ENCODE data around the gene PCSK9. TPM values are rescaled to one million over a fixed set of nuclear protein-coding genes. Genes with fewer than 3 reads are reported as not detected.

PCSK9 gene
- total and polyA plus RNA-seq, 5 experiments from 2014 or later = not detected

GRCh38 chr1:55040083-55040932 is 960 bp downstream of the PCSK9 start:
- ATAC-seq = no peak
- Mint-ChIP-seq H3K36me3 (peaks cover 0 to 1% (median 0%) of the 10 kb centered on the region in 3 donors), H3K4me3 (no peak overlapping the region), H3K9me3 (no peaks in the 10 kb centered on the region), H3K27ac (no peak overlapping the region), H3K4me1 (peaks cover 0 to 6% (median 0%) of the 10 kb centered on the region in 4 donors), H3K27me3 (peaks cover 23 to 73% (median 51%) of the 10 kb centered on the region in 5 donors)
- POLR2A ChIA-PET = no interaction called here
- no peak for DNase-seq

- no peak overlapping the region for H3K4me3 Mint-ChIP-seq
- H3K4me1 Mint-ChIP-seq = peaks cover 0 to 6% (median 0%) of the 10 kb centered on the region in 4 donors
- POLR2A ChIA-PET = no interaction called here
- peaks cover 20 to 66% (median 44%) of the 10 kb centered on the region in 5 donors for H3K27me3 Mint-ChIP-seq
- no peak for ATAC-seq
- H3K9me3 Mint-ChIP-seq = no peaks in the 10 kb centered on the region
- H3K36me3 Mint-ChIP-seq = peaks cover 0 to 1% (median 0%) of the 10 kb centered on the region in 3 donors
- H3K27ac Mint-ChIP-seq = no peak overlapping the region
- no peak for DNase-seq
Measured at GRCh38 chr1:55040933-55041494, 1.7 kb downstream of the PCSK9 start.

GRCh38 chr1:55041613-55042012 is 2.3 kb downstream of the PCSK9 start:
- POLR2A ChIA-PET = no interaction called here
- no peak for ATAC-seq
- H3K27me3 Mint-ChIP-seq = peaks cover 15 to 62% (median 39%) of the 10 kb centered on the region in 5 donors
- DNase-seq = no peak
- H3K9me3 Mint-ChIP-seq = no peaks in the 10 kb centered on the region
- H3K4me3 Mint-ChIP-seq = no peak overlapping the region
- no peak overlapping the region for H3K27ac Mint-ChIP-seq
- H3K36me3 Mint-ChIP-seq = peaks cover 0 to 1% (median 0%) of the 10 kb centered on the region in 3 donors
- H3K4me1 Mint-ChIP-seq = peaks cover 0 to 6% (median 0%) of the 10 kb centered on the region in 4 donors

GRCh38 chr1:55043011-55043410 is 3.7 kb downstream of the PCSK9 start:
- Mint-ChIP-seq H3K4me3 (no peak overlapping the region), H3K27ac (no peak overlapping the region), H3K4me1 (peaks cover 0 to 6% (median 0%) of the 10 kb centered on the region in 4 donors), H3K36me3 (peaks cover 0 to 1% (median 0%) of the 10 kb centered on the region in 3 donors), H3K27me3 (peaks cover 12 to 55% (median 31%) of the 10 kb centered on the region in 5 donors), H3K9me3 (no peaks in the 10 kb centered on the region)
- no peak for DNase-seq
- no peak for ATAC-seq
- POLR2A ChIA-PET = no interaction called here

GRCh38 chr1:55043726-55044125 is 4.4 kb downstream of the PCSK9 start:
- ATAC-seq = no peak
- no peak for DNase-seq
- H3K27me3 Mint-ChIP-seq = peaks cover 8 to 47% (median 26%) of the 10 kb centered on the region in 5 donors
- H3K4me3 Mint-ChIP-seq = no peak overlapping the region
- H3K27ac Mint-ChIP-seq = no peak overlapping the region
- POLR2A ChIA-PET = no interaction called here
- peaks cover 0 to 1% (median 0%) of the 10 kb centered on the region in 3 donors for H3K36me3 Mint-ChIP-seq
- peaks cover 0 to 6% (median 0%) of the 10 kb centered on the region in 4 donors for H3K4me1 Mint-ChIP-seq
- no peaks in the 10 kb centered on the region for H3K9me3 Mint-ChIP-seq

- Mint-ChIP-seq H3K36me3 (peaks cover 0 to 1% (median 0%) of the 10 kb centered on the region in 3 donors), H3K4me3 (no peak overlapping the region), H3K4me1 (peaks cover 0 to 4% (median 0%) of the 10 kb centered on the region in 4 donors), H3K27me3 (peaks cover 6 to 37% (median 16%) of the 10 kb centered on the region in 5 donors), H3K27ac (peak overlapping the region in 1 of 10 donors; percentile 15), H3K9me3 (no peaks in the 10 kb centered on the region)
- POLR2A ChIA-PET = no interaction called here
- DNase-seq (no peak), ATAC-seq (no peak)
Measured at GRCh38 chr1:55044617-55045397, 5.5 kb downstream of the PCSK9 start.

GRCh38 chr1:55045430-55045829 is 6.1 kb downstream of the PCSK9 start:
- Mint-ChIP-seq H3K27me3 (peaks cover 2 to 30% (median 10%) of the 10 kb centered on the region in 5 donors), H3K36me3 (peaks cover 0 to 1% (median 0%) of the 10 kb centered on the region in 3 donors), H3K4me3 (no peak overlapping the region), H3K27ac (peak overlapping the region in 1 of 10 donors; percentile 15), H3K4me1 (peaks cover 0 to under 1% (median 0%) of the 10 kb centered on the region in 4 donors), H3K9me3 (no peaks in the 10 kb centered on the region)
- no peak for ATAC-seq
- POLR2A ChIA-PET = no interaction called here
- no peak for DNase-seq

GRCh38 chr1:55046871-55047270 is 7.5 kb downstream of the PCSK9 start:
- Mint-ChIP-seq H3K36me3 (no peaks in the 10 kb centered on the region), H3K9me3 (no peaks in the 10 kb centered on the region), H3K27ac (peak overlapping the region in 1 of 10 donors; percentile 16), H3K4me3 (no peak overlapping the region), H3K27me3 (peaks cover 2 to 16% (median 3%) of the 10 kb centered on the region in 5 donors), H3K4me1 (no peaks in the 10 kb centered on the region)
- no peak for ATAC-seq
- POLR2A ChIA-PET = no interaction called here
- no peak for DNase-seq

- Mint-ChIP-seq H3K27me3 (peaks cover 0 to 9% (median 1%) of the 10 kb centered on the region in 5 donors), H3K36me3 (no peaks in the 10 kb centered on the region), H3K9me3 (no peaks in the 10 kb centered on the region), H3K4me1 (no peaks in the 10 kb centered on the region), H3K27ac (no peak overlapping the region), H3K4me3 (no peak overlapping the region)
- POLR2A ChIA-PET = no interaction called here
- ATAC-seq (no peak), DNase-seq (no peak)
Measured at GRCh38 chr1:55047611-55048010, 8.3 kb downstream of the PCSK9 start.

- Mint-ChIP-seq H3K27me3 (peaks cover 0 to 8% (median 1%) of the 10 kb centered on the region in 5 donors), H3K36me3 (no peaks in the 10 kb centered on the region), H3K4me3 (no peak overlapping the region), H3K27ac (peak overlapping the region in 1 of 10 donors; percentile 51), H3K4me1 (no peaks in the 10 kb centered on the region), H3K9me3 (no peaks in the 10 kb centered on the region)
- POLR2A ChIA-PET = no interaction called here
- ATAC-seq = no peak
- DNase-seq = no peak
Measured at GRCh38 chr1:55048453-55049270, 9.3 kb downstream of the PCSK9 start.

GRCh38 chr1:55049271-55049913 is 10.0 kb downstream of the PCSK9 start:
- H3K36me3 Mint-ChIP-seq = no peaks in the 10 kb centered on the region
- peaks cover 0 to 8% (median 1%) of the 10 kb centered on the region in 5 donors for H3K27me3 Mint-ChIP-seq
- no peaks in the 10 kb centered on the region for H3K9me3 Mint-ChIP-seq
- DNase-seq = no peak
- H3K4me1 Mint-ChIP-seq = no peaks in the 10 kb centered on the region
- POLR2A ChIA-PET = no interaction called here
- ATAC-seq = no peak
- H3K27ac Mint-ChIP-seq = no peak overlapping the region
- no peak overlapping the region for H3K4me3 Mint-ChIP-seq

- H3K27me3 Mint-ChIP-seq = peaks cover 0 to 8% (median 0%) of the 10 kb centered on the region in 5 donors
- H3K4me3 Mint-ChIP-seq = no peak overlapping the region
- H3K27ac Mint-ChIP-seq = no peak overlapping the region
- no peaks in the 10 kb centered on the region for H3K9me3 Mint-ChIP-seq
- no peaks in the 10 kb centered on the region for H3K36me3 Mint-ChIP-seq
- DNase-seq = no peak
- no peak for ATAC-seq
- POLR2A ChIA-PET = no interaction called here
- no peaks in the 10 kb centered on the region for H3K4me1 Mint-ChIP-seq
Measured at GRCh38 chr1:55049914-55050278, 10.5 kb downstream of the PCSK9 start.

Measured in naive thymus-derived CD8-positive, alpha-beta T cell (primary cell).